OCI-LY1 (cell line): ENCODE results near the gene COMMD7.

Source experiments
- H2AFZ ChIP-seq: fragments of 200-600 bp; sonication (generic), shearing (Covaris generic); 2 replicates; pipeline ENCODE4 v1.6.0; 2014; ENCODE audit warnings: antibody characterized with exemption, mild to moderate bottlenecking, low read length
- H3F3A ChIP-seq: fragments of 200-600 bp; sonication (generic), shearing (Covaris generic); 2 replicates; pipeline ENCODE4 v1.6.0; 2014; ENCODE audit warnings: mild to moderate bottlenecking, antibody characterized with exemption, low read length, moderate library complexity; ENCODE audit not compliant: insufficient read depth
- H3K27ac ChIP-seq: fragments of 200-600 bp; sonication (generic); 2 replicates; pipeline ENCODE4 v1.5.1; 2014; ENCODE audit warnings: low read length, mixed run types, mild to moderate bottlenecking, low read depth; ENCODE audit not compliant: poor library complexity, severe bottlenecking
- H3K27me3 ChIP-seq: fragments of 200-600 bp; sonication (generic); 2 replicates; pipeline ENCODE4 v1.6.0; 2014; ENCODE audit warnings: antibody characterized with exemption, mild to moderate bottlenecking, low read length, moderate library complexity; ENCODE audit not compliant: insufficient read depth
- H3K36me3 ChIP-seq: fragments of 200-600 bp; sonication (generic); 2 replicates; pipeline ENCODE4 v1.6.1; 2014; ENCODE audit warnings: mild to moderate bottlenecking, antibody characterized with exemption, low read length, moderate library complexity, mixed read lengths; ENCODE audit not compliant: insufficient read depth
- H3K4me1 ChIP-seq: fragments of 200-600 bp; sonication (generic); 2 replicates; pipeline ENCODE4 v1.5.1; 2014; ENCODE audit warnings: mild to moderate bottlenecking, low read length, moderate library complexity; ENCODE audit not compliant: insufficient read depth, severe bottlenecking
- H3K4me2 ChIP-seq: fragments of 200-600 bp; sonication (generic), shearing (Covaris generic); 2 replicates; pipeline ENCODE4 v1.6.1; 2014; ENCODE audit warnings: low read length
- H3K4me3 ChIP-seq: fragments of 200-600 bp; sonication (generic); 2 replicates; pipeline ENCODE4 v1.5.1; 2014; ENCODE audit warnings: low read length, low read depth, mild to moderate bottlenecking, mixed read lengths; ENCODE audit not compliant: poor library complexity, severe bottlenecking
- H3K79me2 ChIP-seq: fragments of 200-600 bp; shearing (Covaris generic); 2 replicates; pipeline ENCODE4 v1.6.1; 2016; ENCODE audit warnings: mixed run types, low read length, mixed read lengths; ENCODE audit not compliant: insufficient read depth
- H3K9ac ChIP-seq: fragments of 200-600 bp; sonication (generic), shearing (Covaris generic); 2 replicates; pipeline ENCODE4 v1.6.1; 2014; ENCODE audit warnings: mild to moderate bottlenecking, low read length, mixed read lengths
- H3K9me2 ChIP-seq: fragments of 200-600 bp; sonication (generic), shearing (Covaris generic); 2 replicates; pipeline ENCODE4 v1.6.1; 2014; ENCODE audit warnings: low read depth, mild to moderate bottlenecking, low read length, mixed read lengths
- H3K9me3 ChIP-seq: fragments of 200-600 bp; shearing (Covaris generic); 2 replicates; pipeline ENCODE4 v1.6.1; 2014; ENCODE audit warnings: low read length, mixed read lengths
- H4K20me1 ChIP-seq: fragments of 200-600 bp; sonication (generic), shearing (Covaris generic); 2 replicates; pipeline ENCODE4 v1.6.0; 2016; ENCODE audit warnings: mild to moderate bottlenecking, low read length; ENCODE audit not compliant: insufficient read depth
- CTCF ChIP-seq: fragments of 200-600 bp; sonication (generic), shearing (Covaris generic); IDR thresholded peaks from 2 replicates; pipeline ENCODE4 v1.5.1; 2017; ENCODE audit warnings: mild to moderate bottlenecking, antibody characterized with exemption, low read length, moderate library complexity, mixed read lengths
- EZH2 ChIP-seq: fragments of 200-600 bp; sonication (generic), shearing (Covaris generic); IDR thresholded peaks from 2 replicates; pipeline ENCODE4 v1.8.0; 2017; ENCODE audit warnings: borderline replicate concordance, mixed run types, mild to moderate bottlenecking, antibody characterized with exemption, low read length, moderate library complexity, mixed read lengths

The COMMD7 gene

GRCh38 chr20:32670773-32671455, 72.4 kb downstream of the COMMD7 start:
- Histone ChIP-seq H3K27me3 (no peaks in the 10 kb centered on the region), H3K27ac (peak overlapping the region; percentile 100), H3K79me2 (no peaks in the 10 kb centered on the region), H3K9ac (no peak overlapping the region; the same call in 1 of the 2 replicates), H2AFZ (no peak overlapping the region), H3F3A (peaks cover 5% of the 10 kb centered on the region; the same call in 1 of the 2 replicates), H3K36me3 (no peaks in the 10 kb centered on the region), H3K4me1 (peaks cover 87% of the 10 kb centered on the region), H4K20me1 (no peaks in the 10 kb centered on the region), H3K9me2 (no peaks in the 10 kb centered on the region), H3K9me3 (no peaks in the 10 kb centered on the region), H3K4me3 (no peak overlapping the region), H3K4me2 (peak overlapping the region; percentile 12; the same call in 1 of the 2 replicates)
- no peak for TF ChIP-seq CTCF
- no peak for TF ChIP-seq EZH2

GRCh38 chr20:32667027-32667426, 76.2 kb downstream of the COMMD7 start:
- H3K36me3 ChIP-seq = no peaks in the 10 kb centered on the region
- TF ChIP-seq CTCF (no peak), EZH2 (no peak)
- no peaks in the 10 kb centered on the region for H3F3A ChIP-seq
- no peaks in the 10 kb centered on the region for H4K20me1 ChIP-seq
- no peaks in the 10 kb centered on the region for H3K9me3 ChIP-seq
- H3K9me2 ChIP-seq = no peaks in the 10 kb centered on the region
- no peaks in the 10 kb centered on the region for H3K79me2 ChIP-seq
- peaks cover 69% of the 10 kb centered on the region for H3K4me1 ChIP-seq
- H3K27me3 ChIP-seq = no peaks in the 10 kb centered on the region
- no peak overlapping the region for H3K4me2 ChIP-seq
- H3K9ac ChIP-seq = peak overlapping the region; percentile 46; the same call in 1 of the 2 replicates
- peak overlapping the region; percentile 78 for H3K27ac ChIP-seq
- H2AFZ ChIP-seq = no peak overlapping the region
- H3K4me3 ChIP-seq = no peak overlapping the region

- Histone ChIP-seq H3K36me3 (no peaks in the 10 kb centered on the region; the same call in 1 of the 2 replicates), H3K27ac (peak overlapping the region; percentile 92), H3K9ac (peak overlapping the region; percentile 8; the same call in 1 of the 2 replicates), H4K20me1 (no peaks in the 10 kb centered on the region), H3K4me2 (no peak overlapping the region), H3K9me2 (no peaks in the 10 kb centered on the region), H3K27me3 (no peaks in the 10 kb centered on the region), H3F3A (no peaks in the 10 kb centered on the region), H2AFZ (no peak overlapping the region), H3K9me3 (peaks cover 5% of the 10 kb centered on the region; the same call in 1 of the 2 replicates), H3K79me2 (no peaks in the 10 kb centered on the region), H3K4me3 (no peak overlapping the region), H3K4me1 (peaks cover 46% of the 10 kb centered on the region)
- TF ChIP-seq CTCF (no peak), EZH2 (no peak)
Observed at GRCh38 chr20:32664678-32665159, 78.5 kb downstream of the COMMD7 start.
